GM18868 (cell line): ENCODE measurements around the gene SORT1.
A peak's percentile ranks its signal among the peaks of the same experiment; 100 is the strongest.
"Not testable (repeated sequence)": the region's sequence is repeated elsewhere in the genome, so short reads cannot be mapped to it uniquely, and the experiment has no call there.

Experiments used
- ATAC-seq: cut with Tn5 transposase; IDR thresholded peaks from one replicate; pipeline ENCODE4 v1.9.1; 2021; ENCODE audit warnings: mild to moderate bottlenecking, moderate library complexity; ENCODE audit not compliant: unreplicated experiment

The SORT1 gene

GRCh38 chr1:109398343-109399225, 866 bp upstream of the SORT1 start:
- no peak for ATAC-seq

GRCh38 chr1:109396871-109397580, 692 bp downstream of the SORT1 start:
- ATAC-seq = peak; percentile 7

DNA sequence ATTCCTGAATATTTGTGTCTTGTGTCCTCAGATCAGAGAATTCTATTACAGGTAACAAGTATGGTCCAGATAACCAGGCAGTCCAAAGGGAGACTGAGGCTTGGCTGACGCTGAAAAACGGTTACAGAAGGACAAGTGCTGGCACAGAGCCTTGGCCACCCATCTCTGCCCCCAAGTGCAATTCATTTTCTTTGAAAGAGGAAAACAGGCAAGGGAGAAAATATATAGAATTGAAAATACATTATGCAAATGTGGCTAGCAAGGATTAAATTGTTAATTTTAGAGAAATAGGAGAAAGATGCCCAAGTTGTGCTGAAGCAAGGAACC, 1.2 kb downstream of the SORT1 start:
- ATAC-seq = no peak

DNA sequence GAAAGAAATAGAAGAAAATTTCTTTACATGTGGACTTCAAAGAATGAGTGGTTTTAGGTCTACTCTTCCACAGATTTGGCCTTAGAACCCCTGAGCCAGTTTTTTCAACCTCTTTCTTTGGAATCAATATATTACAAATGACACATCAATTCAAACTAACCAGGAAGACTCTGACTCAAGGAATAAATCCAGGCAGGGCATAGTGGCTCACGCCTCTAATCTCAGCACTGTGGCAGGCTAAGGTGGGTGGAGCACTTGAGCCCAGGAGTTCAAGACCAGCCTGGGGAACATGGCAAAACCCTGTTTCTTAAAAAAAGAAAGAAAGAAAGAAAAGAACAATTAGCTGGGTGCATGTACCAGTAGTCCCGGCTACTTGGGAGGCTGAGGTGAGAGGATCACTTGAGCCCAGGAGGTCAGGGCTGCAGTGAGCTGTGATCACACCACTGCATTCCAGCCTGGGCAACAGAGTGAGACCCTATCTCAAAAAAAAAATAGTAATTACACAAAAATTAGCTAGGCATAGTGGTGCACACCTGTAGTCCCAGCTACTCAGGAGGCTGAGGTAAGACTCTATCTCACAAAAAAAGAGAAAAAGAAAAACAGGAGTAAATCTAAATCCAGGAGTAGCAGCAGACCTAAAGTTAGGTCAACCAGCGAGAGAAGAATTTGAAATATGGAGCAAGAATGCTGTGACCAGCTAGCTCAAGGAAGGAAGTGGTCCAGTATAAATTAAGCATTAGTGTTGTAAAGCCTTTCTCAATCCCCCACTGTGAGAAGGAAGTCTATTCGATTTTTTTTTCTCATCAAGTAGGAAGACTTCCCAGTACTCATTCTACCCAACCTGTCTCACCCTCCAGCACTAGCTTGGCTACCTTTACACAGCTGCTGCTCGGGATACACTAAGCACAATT, 1.9 kb downstream of the SORT1 start:
- no peak for ATAC-seq

- ATAC-seq = not testable (repeated sequence)
Measured at GRCh38 chr1:109395282-109395599, 2.5 kb downstream of the SORT1 start.

DNA sequence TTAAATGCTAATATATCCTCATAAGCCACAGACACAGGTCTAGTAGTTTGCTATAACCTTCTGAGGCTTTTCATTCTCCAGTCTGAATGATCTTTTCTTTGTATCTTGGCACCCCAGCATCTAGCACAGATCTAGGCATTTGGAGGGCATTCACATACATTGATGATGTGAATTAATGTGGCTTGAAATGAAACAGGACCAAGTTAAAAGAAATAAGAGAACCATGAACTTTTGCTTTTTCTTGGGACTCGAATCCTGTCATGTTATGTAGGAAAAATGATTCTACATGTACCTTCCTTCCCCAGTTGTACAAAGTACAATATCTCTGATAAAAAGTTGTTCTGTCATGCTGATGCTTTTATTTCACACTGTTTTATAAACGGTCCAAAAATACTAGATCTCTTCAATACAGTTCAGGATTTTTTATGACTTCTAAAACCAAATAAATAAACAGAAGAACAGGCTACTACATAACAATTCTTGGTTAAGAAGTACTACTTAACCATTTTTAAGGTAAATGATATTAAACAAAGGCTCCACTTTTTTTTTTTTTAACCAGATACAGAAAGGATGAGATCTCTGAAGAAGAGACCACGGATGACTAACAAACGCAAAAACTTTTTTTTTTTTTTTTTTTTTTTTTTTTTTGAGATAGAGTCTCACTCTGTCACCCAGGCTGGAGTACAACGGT, 3.0 kb downstream of the SORT1 start:
- ATAC-seq = no peak

DNA sequence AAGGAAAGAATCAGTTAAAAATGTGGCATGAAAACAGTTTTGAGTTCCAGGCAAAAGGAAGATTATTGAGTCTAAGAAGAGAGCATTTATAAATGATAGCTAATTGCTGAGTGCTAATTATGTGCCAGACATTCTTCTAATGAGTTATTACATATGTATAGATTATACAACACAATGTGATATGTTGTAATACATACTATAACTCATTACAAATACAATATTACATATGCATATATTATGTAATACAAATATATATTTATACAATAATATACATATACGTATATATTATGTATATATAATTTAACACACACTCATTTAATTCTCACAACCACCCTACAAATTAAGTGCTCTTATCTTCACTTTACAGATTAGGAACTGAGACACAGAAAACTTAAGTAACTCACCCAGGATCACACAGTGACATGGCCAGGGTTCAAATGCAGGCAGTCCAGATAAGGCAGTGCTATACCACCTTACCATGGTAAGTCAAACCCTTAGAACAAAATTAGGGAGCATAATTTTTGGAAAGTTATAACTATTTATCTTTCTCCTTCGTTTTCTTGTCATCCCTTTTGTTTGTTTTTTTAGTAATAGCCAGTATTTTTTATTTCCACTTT, 4.0 kb downstream of the SORT1 start:
- no peak for ATAC-seq

GRCh38 chr1:109392788-109393616, 4.7 kb downstream of the SORT1 start:
- ATAC-seq = no peak

DNA sequence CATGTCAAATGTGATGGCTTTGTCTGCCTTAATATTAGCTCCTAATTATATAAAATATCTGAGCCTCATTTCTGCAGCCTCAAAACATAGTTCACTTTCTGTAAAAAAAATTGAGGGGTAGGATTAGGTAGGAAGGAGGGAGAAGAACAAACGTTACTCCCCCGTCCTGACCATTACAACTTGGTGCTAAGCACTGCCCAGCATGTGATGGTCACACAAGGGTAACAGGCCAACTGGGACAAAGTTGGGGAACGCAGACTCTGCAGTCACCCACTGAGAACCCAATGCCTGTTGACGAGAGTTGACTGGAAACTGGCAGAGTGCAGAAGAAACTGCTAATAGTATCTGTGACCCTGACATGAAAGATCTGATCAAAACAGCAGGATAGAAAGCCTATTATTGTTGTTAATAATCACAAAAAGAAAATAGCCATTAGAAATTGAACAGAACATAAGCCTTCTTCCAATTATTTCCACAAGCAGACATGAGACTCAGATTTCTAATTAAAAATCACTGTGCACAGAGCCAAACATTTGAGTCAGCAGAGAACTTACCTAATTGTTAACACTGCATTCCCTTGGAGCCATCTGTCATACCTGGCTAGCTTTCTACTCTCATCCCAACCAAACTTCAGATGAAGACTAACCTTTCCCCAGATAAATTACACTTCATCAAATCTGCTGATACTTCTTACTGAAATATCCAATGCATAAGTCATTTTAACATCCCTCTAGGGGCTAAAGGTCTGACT, 5.5 kb downstream of the SORT1 start:
- no peak for ATAC-seq

- peak; percentile 80 for ATAC-seq
Measured at GRCh38 chr1:109391626-109392025, 6.1 kb downstream of the SORT1 start.

GRCh38 chr1:109391157-109391556, 6.6 kb downstream of the SORT1 start:
- no peak for ATAC-seq

DNA sequence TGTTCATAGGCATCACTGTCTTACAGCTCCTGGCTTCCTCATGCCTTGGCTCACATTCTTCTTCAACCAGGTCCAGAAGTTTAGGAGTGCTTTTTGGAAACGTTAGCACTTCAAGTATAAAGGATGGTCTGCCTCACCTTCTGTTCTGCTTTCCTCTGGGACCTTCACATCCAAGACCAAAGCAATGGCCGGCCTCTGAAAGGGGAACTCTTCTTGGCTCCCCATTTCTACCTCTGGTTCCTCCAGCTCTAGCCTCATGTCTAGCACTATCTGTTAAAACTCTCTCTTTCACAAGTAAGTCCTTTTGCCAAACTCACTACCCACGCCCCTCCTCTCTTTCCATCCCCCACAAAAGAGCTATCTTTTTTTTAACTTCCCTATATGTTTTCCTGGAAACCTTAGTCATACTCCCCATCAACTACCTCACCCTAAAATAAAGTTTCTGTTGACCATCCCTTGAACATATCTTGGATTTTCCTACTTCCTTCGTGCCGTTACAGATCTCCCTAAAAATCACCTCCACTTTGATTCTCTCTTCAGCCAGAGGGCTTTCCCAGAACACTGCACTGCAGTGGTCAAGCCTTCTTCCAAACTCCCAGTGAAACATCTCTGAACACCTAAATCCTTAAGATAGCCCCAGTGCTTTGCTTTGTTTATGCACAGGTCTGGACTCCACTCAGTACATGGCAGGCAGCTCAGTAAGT, 7.9 kb downstream of the SORT1 start:
- no peak for ATAC-seq

- ATAC-seq = no peak
Measured at GRCh38 chr1:109388884-109389637, 8.7 kb downstream of the SORT1 start.

- no peak for ATAC-seq
Measured at GRCh38 chr1:109388208-109388711, 9.5 kb downstream of the SORT1 start.

GRCh38 chr1:109386054-109386717, 11.5 kb downstream of the SORT1 start:
- no peak for ATAC-seq

DNA sequence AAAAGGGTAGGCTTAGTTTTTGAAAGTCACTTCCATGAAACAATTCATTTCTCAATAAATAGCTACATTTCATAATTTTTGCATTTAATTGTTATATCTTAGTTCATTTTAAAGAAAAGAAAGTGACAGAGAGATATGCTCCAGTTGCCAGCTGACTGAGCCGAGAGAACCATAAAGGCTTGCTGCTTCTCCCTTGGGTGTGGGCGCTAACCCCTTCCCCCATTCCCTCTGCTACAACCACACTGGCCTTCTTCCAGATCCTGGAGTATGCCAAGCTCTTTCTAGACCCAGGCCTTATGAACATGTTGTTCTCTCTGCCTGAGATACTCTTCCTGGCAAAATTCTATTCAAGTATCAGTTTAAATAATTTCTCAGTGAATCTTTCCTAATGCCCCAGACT, 12.3 kb downstream of the SORT1 start:
- ATAC-seq = no peak

DNA sequence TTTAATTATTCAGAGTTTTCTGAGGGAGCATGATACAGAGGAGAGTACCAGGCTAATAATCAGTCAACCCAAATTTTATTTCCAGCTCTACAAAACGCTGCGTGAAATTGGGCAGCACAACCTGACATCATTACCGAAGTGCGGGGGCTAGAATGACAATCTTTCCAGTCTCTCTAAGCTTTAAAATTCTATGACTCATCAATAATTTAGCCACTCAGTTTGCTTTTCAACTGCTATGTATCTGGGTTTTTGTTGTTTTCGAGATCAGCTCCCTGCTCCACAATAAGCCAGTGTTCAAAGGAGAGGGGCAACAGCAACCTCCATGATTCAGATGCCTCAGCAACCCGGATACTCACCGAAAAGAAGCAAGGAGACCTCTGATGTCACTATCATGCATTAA, 13.9 kb downstream of the SORT1 start:
- no peak for ATAC-seq
